ENCODE data around the gene RASA3.
A peak's percentile ranks its signal among the peaks of the same experiment; 100 is the strongest.
"Not testable (repeated sequence)": the region's sequence is repeated elsewhere in the genome, so short reads cannot be mapped to it uniquely, and the experiment has no call there.

Gene RASA3

DNA sequence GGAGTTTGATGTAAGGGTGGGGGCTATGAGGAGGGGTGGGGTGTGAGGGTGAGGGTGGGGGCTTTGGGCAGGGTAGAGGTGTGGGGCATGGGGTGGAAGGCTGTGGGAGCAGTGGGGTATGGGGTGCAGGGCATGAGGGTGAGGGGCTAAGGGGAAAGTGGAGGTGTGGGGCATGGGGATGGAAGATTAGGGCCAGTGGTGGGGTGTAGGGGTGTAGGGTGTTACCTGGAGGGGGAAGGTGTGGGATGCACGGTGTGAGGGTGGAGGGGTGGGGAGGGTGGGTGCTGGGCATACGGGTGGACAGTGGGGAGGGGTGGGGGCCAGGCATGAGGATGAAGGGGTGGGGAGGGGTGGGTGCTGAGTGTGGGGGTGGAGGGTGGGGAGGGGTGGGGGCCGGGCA, 22.9 kb upstream of the RASA3 start:
- DNase-seq, result no peak

DNA sequence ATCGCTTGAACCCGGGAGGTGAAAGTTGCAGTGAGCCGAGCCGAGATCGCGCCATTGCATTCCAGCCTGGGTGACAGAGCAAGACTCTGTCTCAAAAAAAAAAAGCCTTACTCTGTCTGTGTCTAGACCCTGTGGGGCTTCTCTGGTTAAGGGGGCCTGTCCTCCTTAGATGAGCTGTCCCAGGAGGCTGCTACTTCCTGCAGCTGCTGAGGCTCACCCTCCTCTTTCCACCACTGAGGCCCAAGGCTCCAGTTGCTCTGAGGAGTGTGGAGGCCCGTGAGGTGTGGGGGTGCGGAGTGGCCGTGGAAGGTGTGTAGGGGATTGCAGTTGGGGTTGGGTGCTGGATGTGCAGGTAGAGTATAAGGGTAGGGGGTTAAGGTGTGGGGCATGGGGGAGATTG, 22.1 kb upstream of the RASA3 start:
- DNase-seq, result no peak

DNA sequence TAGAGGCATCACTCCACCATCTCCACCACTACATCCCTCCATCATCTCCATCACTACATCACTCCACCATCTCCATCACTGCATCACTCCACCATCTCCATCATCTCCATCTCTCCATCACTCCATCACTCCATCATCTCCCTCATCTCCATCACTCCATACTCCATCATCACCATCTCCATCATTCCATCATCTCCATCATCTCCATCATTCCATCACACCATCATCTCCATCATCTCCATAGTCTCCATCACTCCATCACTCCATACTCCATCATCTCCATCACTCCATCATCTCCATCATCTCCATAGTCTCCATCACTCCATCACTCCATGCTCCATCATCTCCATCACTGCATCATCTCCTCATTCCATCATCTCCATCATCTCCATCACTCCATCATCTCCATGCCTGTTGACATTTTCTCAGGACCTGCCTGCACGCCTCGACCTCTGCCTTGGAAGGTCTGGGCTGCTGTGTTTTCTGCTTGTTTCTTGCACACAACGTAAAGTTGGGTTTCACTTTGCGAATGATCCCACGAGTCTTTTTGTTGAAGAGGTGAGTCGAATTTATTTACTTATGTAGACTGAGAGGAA, 21.2 kb upstream of the RASA3 start:
- DNase-seq, result no peak

GRCh38 chr13:114152831-114153371, 20.5 kb upstream of the RASA3 start:
- DNase-seq, result no peak

- DNase-seq, result no peak
Measured at GRCh38 chr13:114152285-114152645, 19.8 kb upstream of the RASA3 start.

DNA sequence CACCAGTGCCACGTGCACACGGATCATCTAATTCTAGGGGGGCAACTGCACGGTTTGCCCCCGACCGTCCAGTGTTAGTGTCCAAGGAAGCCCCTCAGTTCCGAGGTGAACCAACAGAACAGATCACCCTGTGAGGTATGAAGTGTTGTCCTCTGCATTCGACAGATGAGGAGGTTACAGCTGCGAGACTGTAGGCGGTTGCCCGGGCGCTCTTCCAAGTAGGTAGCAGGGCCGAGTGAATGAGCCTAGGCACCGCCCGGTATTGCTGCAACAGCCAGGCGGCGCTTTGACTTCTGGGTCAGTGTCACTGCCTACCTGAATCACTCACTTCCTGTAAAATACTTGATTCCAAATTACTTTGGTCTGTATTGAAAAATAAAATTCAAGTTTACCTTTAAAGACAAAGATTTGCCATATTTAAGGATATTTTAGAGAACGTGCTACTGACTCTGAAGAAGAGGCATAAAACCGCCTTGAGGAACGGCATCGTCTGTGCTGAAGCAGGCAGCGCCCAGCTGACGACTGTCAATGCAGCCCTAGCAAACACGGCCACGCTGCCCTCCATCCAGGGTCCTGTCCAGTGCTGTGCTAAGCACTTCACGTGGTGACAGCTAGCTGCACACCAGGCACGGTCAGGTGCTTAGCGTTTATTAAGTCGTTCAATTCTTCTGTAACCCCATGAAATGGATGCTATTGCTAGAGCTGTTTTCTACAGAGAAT, 19.3 kb upstream of the RASA3 start:
- DNase-seq, result peak; percentile 61

GRCh38 chr13:114151031-114151430, 18.6 kb upstream of the RASA3 start:
- peak; percentile 64 for DNase-seq

DNA sequence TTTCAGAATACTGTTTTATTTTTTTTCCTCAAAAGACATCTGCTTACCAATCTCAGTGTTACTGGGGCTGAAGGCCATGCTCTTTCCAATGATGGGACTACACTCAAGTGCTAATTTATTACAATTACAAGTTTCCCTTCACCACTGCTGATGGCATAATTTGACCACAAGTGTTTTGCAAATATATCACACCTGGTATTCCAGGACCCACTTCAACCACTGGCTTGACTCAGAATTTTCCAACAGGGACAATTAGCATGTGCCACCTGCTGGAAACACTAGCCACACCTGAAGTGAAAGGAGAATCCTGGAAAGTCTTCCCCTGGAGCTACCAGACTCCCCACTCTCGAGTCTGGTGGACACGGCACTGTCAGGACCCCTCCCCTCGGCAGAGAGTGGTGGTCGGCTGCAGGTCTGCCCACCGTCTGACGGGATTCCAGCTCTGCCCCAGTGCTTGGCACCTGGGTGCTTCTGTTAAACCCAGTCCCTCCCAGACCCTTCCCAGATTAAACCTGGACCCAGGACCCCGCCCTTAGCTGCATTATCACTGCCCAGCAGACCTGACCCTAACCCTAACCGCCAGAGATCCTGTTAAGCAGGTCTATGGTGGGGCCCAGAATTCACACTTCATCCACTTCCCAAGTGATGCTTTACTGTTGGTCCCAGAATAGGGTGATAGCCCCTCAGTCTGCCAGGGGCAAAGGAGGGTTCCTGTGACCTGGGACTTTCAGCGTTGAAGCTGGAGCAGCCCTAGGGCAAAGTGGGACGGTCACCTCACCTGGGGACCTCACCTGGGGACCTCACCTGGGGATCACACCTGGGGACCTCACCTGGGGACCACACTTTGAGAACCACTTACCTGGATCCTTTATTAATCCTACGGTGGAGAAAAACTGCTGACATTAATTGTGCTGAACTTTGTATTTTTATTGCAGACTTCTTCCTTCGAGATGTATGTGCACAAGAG, 17.6 kb upstream of the RASA3 start:
- no peak for DNase-seq

- DNase-seq, result not testable (repeated sequence)
Measured at GRCh38 chr13:114148886-114149285, 16.5 kb upstream of the RASA3 start.

DNA sequence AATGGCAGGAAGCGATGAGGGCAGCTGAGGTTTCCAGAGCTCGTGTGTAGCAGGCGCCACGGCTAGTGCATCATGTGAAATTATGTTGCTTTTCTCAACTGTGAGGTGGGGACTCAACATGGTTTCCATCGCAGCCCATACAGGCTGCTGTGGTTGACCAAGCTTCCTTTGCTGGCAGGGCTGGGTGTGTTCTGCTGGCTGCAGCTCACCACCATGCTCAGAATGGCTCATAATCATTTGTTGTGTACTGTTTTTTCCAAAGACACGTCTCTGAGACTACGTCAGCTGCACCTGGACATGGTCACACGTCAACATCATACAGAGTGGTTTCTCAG, 16.1 kb upstream of the RASA3 start:
- DNase-seq, result peak; percentile 92

GRCh38 chr13:114147803-114148520, 15.5 kb upstream of the RASA3 start:
- no peak for DNase-seq

DNA sequence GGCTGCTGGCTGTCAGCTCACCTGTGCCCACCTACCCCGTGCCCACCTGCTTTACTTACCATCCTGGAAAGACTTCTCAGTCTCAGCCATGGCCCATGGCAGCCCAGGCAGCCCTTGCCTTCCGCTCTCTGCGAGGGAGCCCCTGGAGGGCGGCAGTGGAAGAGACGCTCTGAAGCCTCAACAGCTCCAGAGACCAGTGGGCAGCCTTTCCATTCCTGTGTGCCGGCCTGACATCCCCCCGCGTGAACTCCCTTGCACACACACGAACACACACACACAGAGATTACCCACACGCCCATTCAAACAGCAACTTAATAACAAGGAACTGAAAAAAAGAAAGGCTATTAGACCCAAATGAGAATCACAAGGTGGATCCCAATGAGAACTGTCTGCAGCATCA, 14.2 kb upstream of the RASA3 start:
- no peak for DNase-seq

- no peak for DNase-seq
Measured at GRCh38 chr13:114146173-114146572, 13.8 kb upstream of the RASA3 start.

DNA sequence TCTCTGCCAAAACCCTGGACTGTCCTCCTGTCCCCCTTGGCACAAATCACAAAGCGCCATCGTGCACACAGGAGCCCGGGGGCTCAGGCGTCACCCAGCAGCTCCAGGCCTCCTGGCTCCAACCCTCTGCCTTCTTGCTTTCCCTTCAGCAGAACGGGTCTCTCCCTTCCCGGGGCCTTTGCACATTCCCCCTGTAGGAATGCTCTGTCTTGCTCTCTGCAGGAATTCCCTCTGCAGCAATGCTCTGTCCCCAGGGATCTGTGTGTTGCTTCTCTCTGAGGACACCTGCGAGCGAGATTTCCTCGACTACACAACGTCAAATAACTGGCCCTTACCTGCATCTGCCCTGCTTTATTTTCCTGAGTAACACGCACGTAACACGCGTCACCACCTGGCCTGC, 13.3 kb upstream of the RASA3 start:
- DNase-seq, result no peak

DNA sequence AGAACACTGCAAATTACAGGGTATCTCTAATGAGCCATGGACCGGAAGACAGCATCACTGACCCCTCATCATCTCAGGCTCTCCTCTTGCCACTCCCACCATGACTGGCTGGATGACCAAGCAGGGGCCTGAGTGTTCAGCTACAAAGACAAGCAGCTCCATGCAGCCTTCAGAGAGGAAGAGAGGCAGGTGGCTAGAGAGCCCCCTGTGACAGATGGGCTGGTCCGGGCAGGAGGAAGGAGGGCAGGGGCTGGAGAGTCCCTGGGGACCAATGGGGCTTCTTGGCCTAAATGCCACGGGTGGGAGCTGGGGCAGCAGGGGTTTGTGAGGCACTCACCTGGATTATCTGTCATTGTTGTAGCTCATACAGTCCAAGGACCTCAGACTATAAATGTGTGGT, 12.8 kb upstream of the RASA3 start:
- DNase-seq, result no peak

DNA sequence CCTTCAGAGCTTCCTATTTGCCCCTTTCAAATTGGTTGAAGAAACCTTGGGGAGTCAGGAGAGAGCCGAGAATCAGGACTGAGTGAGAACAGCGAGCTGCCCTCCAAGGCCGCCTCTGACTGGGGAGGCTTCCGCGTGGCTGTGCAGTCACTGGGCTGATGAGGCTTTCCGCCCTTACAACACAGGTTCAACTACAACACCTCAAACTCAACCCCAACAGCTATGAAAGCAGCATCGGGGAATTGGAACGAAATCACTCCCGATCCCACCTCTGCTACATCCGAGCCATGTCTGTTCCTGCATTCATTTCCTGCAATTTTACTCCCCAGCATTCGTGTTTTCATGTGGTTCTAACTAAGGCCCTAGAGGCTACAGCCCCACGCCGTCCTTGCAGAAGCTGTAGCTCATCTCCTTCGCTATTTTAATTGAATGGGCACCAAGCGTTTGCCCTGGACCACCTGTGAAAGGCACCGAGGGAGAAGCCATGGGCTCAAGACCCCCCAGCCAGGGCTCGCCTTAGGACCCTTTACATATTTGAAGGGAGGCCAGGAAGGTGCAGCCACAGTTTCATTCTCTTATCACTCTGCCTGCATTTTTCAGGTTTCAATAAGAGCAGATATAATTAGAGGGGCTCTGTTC, 12.3 kb upstream of the RASA3 start:
- DNase-seq, result no peak

DNA sequence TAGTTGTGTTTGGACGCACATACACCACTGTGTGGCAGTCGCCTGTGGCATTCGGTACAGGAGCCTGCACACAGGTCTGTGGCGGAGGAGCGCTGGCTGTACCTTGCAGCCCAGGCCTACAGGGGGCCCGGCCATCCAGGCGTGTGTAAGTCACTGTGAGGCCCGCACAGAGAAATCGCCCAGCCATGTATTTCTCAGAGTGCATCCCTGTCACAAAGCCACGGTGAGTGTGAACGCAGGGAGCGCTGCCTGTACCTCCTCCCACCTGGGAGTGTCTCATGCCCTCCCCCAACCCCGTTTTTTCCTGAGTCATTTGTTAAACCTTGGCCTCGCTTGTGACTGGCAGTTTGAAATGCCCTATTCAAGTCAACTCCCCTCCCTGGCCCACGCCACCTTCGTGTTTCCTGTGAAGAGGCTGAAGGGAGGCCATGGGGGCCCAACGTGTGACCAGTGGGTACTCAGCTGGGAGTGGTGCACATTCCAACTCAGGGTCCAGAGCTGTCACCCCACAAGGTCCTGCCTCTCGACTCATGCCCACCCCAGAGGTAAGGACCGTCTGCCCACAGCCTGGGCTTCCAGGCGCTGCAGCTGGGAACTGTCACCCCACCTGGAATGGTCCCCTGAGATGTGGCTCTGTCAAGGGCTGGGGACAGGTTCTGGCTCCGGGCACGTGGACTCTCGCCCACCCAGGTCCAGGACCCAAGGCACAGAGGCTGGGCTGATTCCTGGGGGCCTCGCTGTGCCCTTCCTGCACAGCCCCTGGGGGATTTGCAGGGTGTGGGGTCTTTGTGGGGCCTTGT, 11.6 kb upstream of the RASA3 start:
- DNase-seq, result peak; percentile 55

DNA sequence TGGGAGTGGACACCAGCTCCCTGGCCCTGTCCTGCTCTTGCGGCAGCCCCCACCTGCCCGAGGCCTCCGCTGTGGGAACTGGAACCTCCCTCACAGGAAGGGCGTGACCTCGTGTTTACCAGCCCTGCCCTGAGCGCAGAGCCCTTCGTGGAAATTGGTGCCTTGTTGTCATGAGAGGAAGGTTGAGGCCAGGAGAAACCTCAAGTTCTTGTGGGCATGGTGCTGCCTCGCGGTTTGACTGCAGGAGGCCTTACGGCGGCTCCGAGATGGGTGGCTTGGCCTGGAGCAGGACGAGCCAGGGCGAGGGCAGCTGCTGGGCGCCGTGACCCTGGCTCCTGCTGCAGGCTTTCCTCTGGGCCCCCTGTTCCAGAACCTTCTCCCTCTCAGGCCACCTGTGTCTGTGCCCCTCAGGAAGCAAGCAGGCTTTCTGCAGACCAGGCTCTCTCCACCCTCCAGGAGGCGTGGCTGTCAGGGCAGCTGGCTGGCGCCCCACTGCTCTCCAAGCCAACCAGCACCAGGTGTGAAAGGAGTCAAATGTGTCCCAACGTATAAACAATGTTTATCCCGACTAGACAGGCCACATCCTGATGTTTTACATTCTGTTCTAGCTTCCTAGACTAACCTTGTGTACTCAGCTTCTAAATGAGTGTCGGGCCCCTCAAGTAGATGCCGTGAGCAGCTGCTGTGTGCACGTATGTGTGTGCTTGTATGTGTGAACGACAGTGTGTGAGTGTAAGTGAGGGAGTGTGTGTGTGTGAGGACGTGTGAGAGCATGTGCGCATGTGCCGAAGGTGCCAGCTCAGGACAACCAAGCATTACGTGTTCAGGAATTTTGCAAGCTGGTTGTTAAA, 10.4 kb upstream of the RASA3 start:
- peak; percentile 86 for DNase-seq

- DNase-seq, result no peak
Measured at GRCh38 chr13:114142137-114142550, 9.7 kb upstream of the RASA3 start.

GRCh38 chr13:114141261-114141996, 9.0 kb upstream of the RASA3 start:
- DNase-seq, result no peak

Data from CD4-positive, alpha-beta T cell treated with Interleukin-12 subunit alpha and Interleukin-12 subunit beta, for 1 hour (primary cell).